Neural cell (in vitro differentiated cells): ENCODE data around the gene MOCS1. TPM values are rescaled to one million over a fixed set of nuclear protein-coding genes. Genes with fewer than 3 reads are reported as not detected.

Source experiments
- H2AFZ ChIP-seq: fragments of 200-600, 300-800 bp; sonication (generic), shearing (Covaris generic); 2 replicates; pipeline ENCODE4 v1.6.0; 2014; ENCODE audit warnings: low read depth, mild to moderate bottlenecking, antibody characterized with exemption, low read length, moderate library complexity
- H3F3A ChIP-seq: fragments of 200-600 bp; shearing (Covaris generic); 2 replicates; pipeline ENCODE4 v1.6.1; 2016; ENCODE audit warnings: mild to moderate bottlenecking, moderate library complexity, mixed read lengths, antibody characterized with exemption, low read length; ENCODE audit not compliant: insufficient read depth, poor library complexity, severe bottlenecking
- H3K27ac ChIP-seq: fragments of 200-600, 300-800 bp; sonication (generic), shearing (Covaris generic); 2 replicates; pipeline ENCODE4 v1.5.1; 2014; ENCODE audit warnings: mild to moderate bottlenecking, low read length, moderate library complexity
- H3K27me3 ChIP-seq: fragments of 300-800, 200-600 bp; sonication (generic), shearing (Covaris generic); 2 replicates; pipeline ENCODE4 v1.6.0; 2014; ENCODE audit warnings: mild to moderate bottlenecking, low read depth, low read length, moderate library complexity; ENCODE audit not compliant: insufficient read depth
- H3K36me3 ChIP-seq: fragments of 300-800, 200-600 bp; sonication (generic), shearing (Covaris generic); 2 replicates; pipeline ENCODE4 v1.5.1; 2014; ENCODE audit warnings: mild to moderate bottlenecking, antibody characterized with exemption, low read length, moderate library complexity; ENCODE audit not compliant: insufficient read depth
- H3K4me2 ChIP-seq: fragments of 300-800, 200-600 bp; sonication (generic), shearing (Covaris generic); 2 replicates; pipeline ENCODE4 v1.6.0; 2014; ENCODE audit warnings: mild to moderate bottlenecking, low read length
- H3K4me3 ChIP-seq: fragments of 300-800, 200-600 bp; sonication (generic), shearing (Covaris generic); 2 replicates; pipeline ENCODE4 v1.5.1; 2014; ENCODE audit warnings: mild to moderate bottlenecking, low read length, moderate library complexity
- H3K79me2 ChIP-seq: fragments of 200-600 bp; shearing (Covaris generic); replicated peaks from 2 replicates; pipeline ENCODE4 v1.6.0; 2014; ENCODE audit warnings: mild to moderate bottlenecking, low read length, moderate library complexity; ENCODE audit not compliant: insufficient read depth
- H3K9ac ChIP-seq: fragments of 300-800, 200-600 bp; sonication (generic), shearing (Covaris generic); 2 replicates; pipeline ENCODE4 v1.6.1; 2016; ENCODE audit warnings: mild to moderate bottlenecking, low read length, mixed read lengths
- H3K9me2 ChIP-seq: fragments of 200-600 bp; shearing (Covaris generic); 2 replicates; pipeline ENCODE4 v1.6.1; 2016; ENCODE audit warnings: mild to moderate bottlenecking, low read length, mixed read lengths; ENCODE audit not compliant: insufficient read depth
- H3K9me3 ChIP-seq: fragments of 200-600, 300-800 bp; sonication (generic), shearing (Covaris generic); 2 replicates; pipeline ENCODE4 v1.6.1; 2016; ENCODE audit warnings: mild to moderate bottlenecking, mixed run types, low read length, moderate library complexity, mixed read lengths
- H4K20me1 ChIP-seq: fragments of 200-600 bp; shearing (Covaris generic); 2 replicates; pipeline ENCODE4 v1.6.1; 2016; ENCODE audit warnings: mild to moderate bottlenecking, mixed run types; ENCODE audit not compliant: insufficient read depth
- EP300 ChIP-seq: fragments of 450-650 bp; conservative IDR thresholded peaks from 2 replicates; pipeline ENCODE4 v1.6.1; 2014; ENCODE audit warnings: antibody characterized with exemption, mild to moderate bottlenecking, moderate library complexity; ENCODE audit not compliant: poor library complexity, severe bottlenecking
- EZH2 ChIP-seq: fragments of 200-600, 300-800 bp; shearing (Covaris generic), sonication (generic); IDR thresholded peaks from 2 replicates; pipeline ENCODE4 v1.6.1; 2014; ENCODE audit warnings: antibody characterized with exemption, low read length, borderline replicate concordance, mild to moderate bottlenecking; ENCODE audit not compliant: insufficient read depth, poor library complexity, severe bottlenecking
- MXI1 ChIP-seq: fragments of 450-650 bp; conservative IDR thresholded peaks from 2 replicates; pipeline ENCODE4 v1.6.1; 2014; ENCODE audit warnings: antibody characterized with exemption, mild to moderate bottlenecking; ENCODE audit not compliant: poor library complexity, severe bottlenecking
- POLR2AphosphoS5 ChIP-seq: IDR thresholded peaks from 2 replicates; pipeline ENCODE4 v1.6.1; 2012
- RAD21 ChIP-seq: fragments of 450-650 bp; conservative IDR thresholded peaks from 2 replicates; pipeline ENCODE4 v1.6.1; 2014; ENCODE audit warnings: antibody characterized with exemption, mild to moderate bottlenecking, moderate library complexity
- SMC3 ChIP-seq: fragments of 450-650 bp; conservative IDR thresholded peaks from 2 replicates; pipeline ENCODE4 v1.6.1; 2014; ENCODE audit warnings: antibody characterized with exemption, mild to moderate bottlenecking, moderate library complexity; ENCODE audit not compliant: poor library complexity
- TAF1 ChIP-seq: IDR thresholded peaks from 2 replicates; pipeline ENCODE4 v1.6.1; 2012; ENCODE audit warnings: low read depth
- polyA plus RNA-seq: library from polyadenylated mRNA; depleted of rRNA; stranded (reverse); fragments of >200 nt; gene quantifications from 2 replicates; pipeline ENCODE4 v1.2.3, GENCODE V29; 2014
- TF ChIP-seq, protein P1 (sequence below): IDR thresholded peaks from 2 replicates; pipeline ENCODE4 v1.6.1; 2012; ENCODE audit warnings: borderline replicate concordance
- TF ChIP-seq, protein P2 (sequence below): fragments of 450-650 bp; IDR thresholded peaks from 2 replicates; pipeline ENCODE4 v1.5.1; 2014; ENCODE audit warnings: antibody characterized with exemption, mild to moderate bottlenecking, moderate library complexity; ENCODE audit not compliant: poor library complexity, severe bottlenecking

The MOCS1 gene
- polyA plus RNA-seq, 1 donor from 2014 or later = 4.6 TPM

DNA sequence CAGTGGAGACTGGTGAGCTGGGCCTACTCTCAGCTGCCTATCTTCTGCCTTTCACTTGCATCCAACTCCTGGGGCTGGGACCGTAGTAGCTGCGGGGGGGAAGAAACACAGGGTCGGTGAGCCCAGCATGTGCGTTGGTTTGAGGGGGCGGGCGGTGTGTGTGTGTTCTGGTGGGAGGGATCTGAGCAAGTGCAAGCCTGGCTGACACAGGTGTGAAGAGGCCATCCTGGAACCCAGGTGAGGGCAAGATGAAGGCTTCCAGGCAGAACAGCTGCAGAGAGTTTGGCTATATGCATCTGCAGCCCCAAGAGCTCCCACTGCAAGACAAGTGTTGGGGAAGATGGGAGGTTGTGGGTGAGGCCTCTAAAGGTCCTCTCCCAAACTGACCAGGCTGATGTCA, 30.6 kb downstream of the MOCS1 start:
- H3F3A ChIP-seq = no peaks in the 10 kb centered on the region
- no peaks in the 10 kb centered on the region for H3K9me2 ChIP-seq
- no peaks in the 10 kb centered on the region for H3K9me3 ChIP-seq
- no peak overlapping the region for H3K9ac ChIP-seq
- no peak overlapping the region for H3K27ac ChIP-seq
- no peak overlapping the region for H3K4me2 ChIP-seq
- no peaks in the 10 kb centered on the region for H3K27me3 ChIP-seq
- H3K79me2 ChIP-seq = no peaks in the 10 kb centered on the region
- TF ChIP-seq, protein P1, sequence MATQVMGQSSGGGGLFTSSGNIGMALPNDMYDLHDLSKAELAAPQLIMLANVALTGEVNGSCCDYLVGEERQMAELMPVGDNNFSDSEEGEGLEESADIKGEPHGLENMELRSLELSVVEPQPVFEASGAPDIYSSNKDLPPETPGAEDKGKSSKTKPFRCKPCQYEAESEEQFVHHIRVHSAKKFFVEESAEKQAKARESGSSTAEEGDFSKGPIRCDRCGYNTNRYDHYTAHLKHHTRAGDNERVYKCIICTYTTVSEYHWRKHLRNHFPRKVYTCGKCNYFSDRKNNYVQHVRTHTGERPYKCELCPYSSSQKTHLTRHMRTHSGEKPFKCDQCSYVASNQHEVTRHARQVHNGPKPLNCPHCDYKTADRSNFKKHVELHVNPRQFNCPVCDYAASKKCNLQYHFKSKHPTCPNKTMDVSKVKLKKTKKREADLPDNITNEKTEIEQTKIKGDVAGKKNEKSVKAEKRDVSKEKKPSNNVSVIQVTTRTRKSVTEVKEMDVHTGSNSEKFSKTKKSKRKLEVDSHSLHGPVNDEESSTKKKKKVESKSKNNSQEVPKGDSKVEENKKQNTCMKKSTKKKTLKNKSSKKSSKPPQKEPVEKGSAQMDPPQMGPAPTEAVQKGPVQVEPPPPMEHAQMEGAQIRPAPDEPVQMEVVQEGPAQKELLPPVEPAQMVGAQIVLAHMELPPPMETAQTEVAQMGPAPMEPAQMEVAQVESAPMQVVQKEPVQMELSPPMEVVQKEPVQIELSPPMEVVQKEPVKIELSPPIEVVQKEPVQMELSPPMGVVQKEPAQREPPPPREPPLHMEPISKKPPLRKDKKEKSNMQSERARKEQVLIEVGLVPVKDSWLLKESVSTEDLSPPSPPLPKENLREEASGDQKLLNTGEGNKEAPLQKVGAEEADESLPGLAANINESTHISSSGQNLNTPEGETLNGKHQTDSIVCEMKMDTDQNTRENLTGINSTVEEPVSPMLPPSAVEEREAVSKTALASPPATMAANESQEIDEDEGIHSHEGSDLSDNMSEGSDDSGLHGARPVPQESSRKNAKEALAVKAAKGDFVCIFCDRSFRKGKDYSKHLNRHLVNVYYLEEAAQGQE = no peak
- TF ChIP-seq TAF1 (no peak), EP300 (no peak), MXI1 (no peak), EZH2 (no peak), POLR2AphosphoS5 (no peak), SMC3 (no peak), RAD21 (no peak)
- TF ChIP-seq, protein P2, sequence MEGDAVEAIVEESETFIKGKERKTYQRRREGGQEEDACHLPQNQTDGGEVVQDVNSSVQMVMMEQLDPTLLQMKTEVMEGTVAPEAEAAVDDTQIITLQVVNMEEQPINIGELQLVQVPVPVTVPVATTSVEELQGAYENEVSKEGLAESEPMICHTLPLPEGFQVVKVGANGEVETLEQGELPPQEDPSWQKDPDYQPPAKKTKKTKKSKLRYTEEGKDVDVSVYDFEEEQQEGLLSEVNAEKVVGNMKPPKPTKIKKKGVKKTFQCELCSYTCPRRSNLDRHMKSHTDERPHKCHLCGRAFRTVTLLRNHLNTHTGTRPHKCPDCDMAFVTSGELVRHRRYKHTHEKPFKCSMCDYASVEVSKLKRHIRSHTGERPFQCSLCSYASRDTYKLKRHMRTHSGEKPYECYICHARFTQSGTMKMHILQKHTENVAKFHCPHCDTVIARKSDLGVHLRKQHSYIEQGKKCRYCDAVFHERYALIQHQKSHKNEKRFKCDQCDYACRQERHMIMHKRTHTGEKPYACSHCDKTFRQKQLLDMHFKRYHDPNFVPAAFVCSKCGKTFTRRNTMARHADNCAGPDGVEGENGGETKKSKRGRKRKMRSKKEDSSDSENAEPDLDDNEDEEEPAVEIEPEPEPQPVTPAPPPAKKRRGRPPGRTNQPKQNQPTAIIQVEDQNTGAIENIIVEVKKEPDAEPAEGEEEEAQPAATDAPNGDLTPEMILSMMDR = no peak
- H2AFZ ChIP-seq = no peak overlapping the region
- no peaks in the 10 kb centered on the region for H3K36me3 ChIP-seq
- no peaks in the 10 kb centered on the region for H4K20me1 ChIP-seq
- no peak overlapping the region for H3K4me3 ChIP-seq

DNA sequence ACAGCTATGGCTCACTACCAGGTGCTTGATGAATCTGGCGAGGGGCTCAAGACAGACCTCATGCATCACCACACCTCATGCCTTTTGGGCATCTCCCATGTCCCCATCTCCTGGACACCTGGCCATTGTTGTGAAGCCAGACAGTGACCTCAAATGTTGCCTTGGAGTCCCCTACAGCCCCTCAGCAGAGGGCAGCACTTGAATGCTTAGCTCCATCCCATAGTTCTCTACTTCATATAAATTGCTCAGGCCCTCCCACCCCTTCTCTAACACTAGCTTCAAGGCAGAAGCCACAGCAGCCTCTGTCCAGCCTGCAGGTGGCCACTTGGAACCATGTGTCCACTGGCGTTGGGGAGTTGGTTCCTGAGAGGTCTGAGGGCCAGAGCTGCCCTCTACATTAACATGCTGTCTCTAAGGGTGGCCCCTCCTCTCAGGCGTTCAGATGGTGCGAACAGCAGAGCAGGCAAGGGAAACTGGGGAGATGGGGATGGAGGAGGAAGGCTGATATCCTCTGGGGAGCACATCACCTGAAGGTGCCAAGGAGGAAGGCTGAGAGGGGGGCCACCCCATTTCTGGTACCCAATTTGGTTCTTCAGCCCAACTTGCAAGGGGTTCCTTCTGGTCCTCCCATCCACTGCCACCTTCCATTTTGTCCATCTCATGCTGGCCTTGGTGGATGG, 31.3 kb downstream of the MOCS1 start:
- Histone ChIP-seq H3K36me3 (no peaks in the 10 kb centered on the region), H3K27me3 (no peaks in the 10 kb centered on the region), H2AFZ (no peak overlapping the region), H3K9me3 (no peaks in the 10 kb centered on the region), H3K9me2 (no peaks in the 10 kb centered on the region), H3K79me2 (no peaks in the 10 kb centered on the region), H3K9ac (no peak overlapping the region), H4K20me1 (no peaks in the 10 kb centered on the region), H3K27ac (no peak overlapping the region), H3F3A (no peaks in the 10 kb centered on the region), H3K4me3 (no peak overlapping the region), H3K4me2 (no peak overlapping the region)
- no peak for TF ChIP-seq EP300
- no peak for TF ChIP-seq POLR2AphosphoS5
- TF ChIP-seq, protein P1 = no peak
- TF ChIP-seq EZH2 = no peak
